ENCODE data around the gene FANCG.

DNA sequence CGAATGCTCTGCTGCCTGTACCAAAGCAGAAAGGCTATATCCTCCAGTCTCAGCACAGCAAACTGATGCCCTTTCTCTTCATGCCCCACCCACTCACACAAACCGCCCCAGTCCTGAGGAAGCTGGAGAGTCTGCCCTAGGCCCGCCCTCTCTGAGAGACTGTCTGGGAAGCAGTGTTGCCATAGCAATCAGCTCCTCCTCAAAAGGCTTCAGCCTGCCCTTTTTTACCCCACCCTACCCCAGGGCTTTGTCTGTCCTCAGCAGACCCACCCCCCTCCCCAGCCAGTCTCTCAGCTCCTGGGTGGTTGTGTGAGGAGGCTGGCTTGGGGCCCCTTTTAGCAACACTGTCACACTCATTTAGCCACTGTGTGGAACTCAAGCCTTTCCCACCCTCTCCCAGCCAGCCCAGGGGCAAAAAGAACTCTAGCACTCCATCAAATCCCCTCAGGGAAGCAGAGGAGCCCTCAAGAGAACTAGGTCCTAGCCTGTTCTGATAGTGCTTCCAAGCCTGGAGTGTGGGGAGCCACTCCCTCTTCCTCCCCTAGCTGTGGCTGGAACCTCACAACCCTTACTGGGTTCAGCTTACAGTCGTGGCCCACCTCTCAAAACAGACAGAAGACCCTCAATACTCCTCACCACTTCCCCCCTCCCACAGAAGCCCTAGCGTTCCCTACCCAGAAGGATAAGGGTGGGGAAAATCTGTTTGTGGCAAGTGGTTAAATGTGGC lies 34.5 kb upstream of the FANCG start:
- TF ChIP-seq, protein P1, sequence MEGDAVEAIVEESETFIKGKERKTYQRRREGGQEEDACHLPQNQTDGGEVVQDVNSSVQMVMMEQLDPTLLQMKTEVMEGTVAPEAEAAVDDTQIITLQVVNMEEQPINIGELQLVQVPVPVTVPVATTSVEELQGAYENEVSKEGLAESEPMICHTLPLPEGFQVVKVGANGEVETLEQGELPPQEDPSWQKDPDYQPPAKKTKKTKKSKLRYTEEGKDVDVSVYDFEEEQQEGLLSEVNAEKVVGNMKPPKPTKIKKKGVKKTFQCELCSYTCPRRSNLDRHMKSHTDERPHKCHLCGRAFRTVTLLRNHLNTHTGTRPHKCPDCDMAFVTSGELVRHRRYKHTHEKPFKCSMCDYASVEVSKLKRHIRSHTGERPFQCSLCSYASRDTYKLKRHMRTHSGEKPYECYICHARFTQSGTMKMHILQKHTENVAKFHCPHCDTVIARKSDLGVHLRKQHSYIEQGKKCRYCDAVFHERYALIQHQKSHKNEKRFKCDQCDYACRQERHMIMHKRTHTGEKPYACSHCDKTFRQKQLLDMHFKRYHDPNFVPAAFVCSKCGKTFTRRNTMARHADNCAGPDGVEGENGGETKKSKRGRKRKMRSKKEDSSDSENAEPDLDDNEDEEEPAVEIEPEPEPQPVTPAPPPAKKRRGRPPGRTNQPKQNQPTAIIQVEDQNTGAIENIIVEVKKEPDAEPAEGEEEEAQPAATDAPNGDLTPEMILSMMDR (IDR thresholded peaks at IDR 0.05; ENCODE audit: poor library complexity): no peak
- no peak for TF ChIP-seq EZH2 (IDR thresholded peaks at IDR 0.05; ENCODE audit: borderline replicate concordance)
